ENCODE data around the gene CNTN5.
"Not testable (repeated sequence)": the region's sequence is repeated elsewhere in the genome, so short reads cannot be mapped to it uniquely, and the experiment has no call there.

The CNTN5 gene

GRCh38 chr11:99766811-99767210 is 746.1 kb downstream of the CNTN5 start:
- DNase-seq (ENCODE audit: low spot score), result no peak

GRCh38 chr11:99773646-99774045 is 752.9 kb downstream of the CNTN5 start:
- peak; percentile 42 for DNase-seq (ENCODE audit: low spot score)

GRCh38 chr11:99781074-99781473 is 760.3 kb downstream of the CNTN5 start:
- DNase-seq (ENCODE audit: low spot score), result no peak

GRCh38 chr11:99791354-99791753 is 770.6 kb downstream of the CNTN5 start:
- no peak for DNase-seq (ENCODE audit: low spot score)

- DNase-seq (ENCODE audit: low spot score), result no peak
Observed at GRCh38 chr11:99795999-99796398, 775.2 kb downstream of the CNTN5 start.

- no peak for DNase-seq (ENCODE audit: low spot score)
Observed at GRCh38 chr11:99803501-99803900, 782.8 kb downstream of the CNTN5 start.

GRCh38 chr11:99812516-99812915 is 791.8 kb downstream of the CNTN5 start:
- no peak for DNase-seq (ENCODE audit: low spot score)

- DNase-seq (ENCODE audit: low spot score), result peak; percentile 6
Observed at GRCh38 chr11:99814021-99814420, 793.3 kb downstream of the CNTN5 start.

- DNase-seq (ENCODE audit: low spot score), result no peak
Observed at GRCh38 chr11:99814738-99815137, 794.0 kb downstream of the CNTN5 start.

GRCh38 chr11:99818991-99819390 is 798.2 kb downstream of the CNTN5 start:
- DNase-seq (ENCODE audit: low spot score), result no peak

GRCh38 chr11:99822846-99823565 is 802.3 kb downstream of the CNTN5 start:
- DNase-seq (ENCODE audit: low spot score), result peak; percentile 5

GRCh38 chr11:99836739-99837138 is 816.0 kb downstream of the CNTN5 start:
- DNase-seq (ENCODE audit: low spot score), result not testable (repeated sequence)

- no peak for DNase-seq (ENCODE audit: low spot score)
Observed at GRCh38 chr11:99841885-99842284, 821.1 kb downstream of the CNTN5 start.

GRCh38 chr11:99865951-99866350 is 845.2 kb downstream of the CNTN5 start:
- no peak for DNase-seq (ENCODE audit: low spot score)

- DNase-seq (ENCODE audit: low spot score), result no peak
Observed at GRCh38 chr11:99881610-99882009, 860.9 kb downstream of the CNTN5 start.

- no peak for DNase-seq (ENCODE audit: low spot score)
Observed at GRCh38 chr11:99884750-99885149, 864.0 kb downstream of the CNTN5 start.

- DNase-seq (ENCODE audit: low spot score), result no peak
Observed at GRCh38 chr11:99887481-99887880, 866.7 kb downstream of the CNTN5 start.

- no peak for DNase-seq (ENCODE audit: low spot score)
Observed at GRCh38 chr11:99893811-99894210, 873.1 kb downstream of the CNTN5 start.

- DNase-seq (ENCODE audit: low spot score), result no peak
Observed at GRCh38 chr11:99901175-99901574, 880.4 kb downstream of the CNTN5 start.

- no peak for DNase-seq (ENCODE audit: low spot score)
Observed at GRCh38 chr11:99911116-99911515, 890.4 kb downstream of the CNTN5 start.

- DNase-seq (ENCODE audit: low spot score), result no peak
Observed at GRCh38 chr11:99916078-99916477, 895.3 kb downstream of the CNTN5 start.

- DNase-seq (ENCODE audit: low spot score), result no peak
Observed at GRCh38 chr11:99918761-99919160, 898.0 kb downstream of the CNTN5 start.

GRCh38 chr11:99920956-99921355 is 900.2 kb downstream of the CNTN5 start:
- DNase-seq (ENCODE audit: low spot score), result no peak

GRCh38 chr11:99925968-99926367 is 905.2 kb downstream of the CNTN5 start:
- no peak for DNase-seq (ENCODE audit: low spot score)
